NCI-H187 treated with DMSO at 0.1 percent for 48 hours (cell line): Measurements from ENCODE around the gene PRPF8.

Experiments
- DNase-seq: peaks from one replicate; lab custom pipeline; 2025; lab: John Stamatoyannopoulos, UW

PRPF8 gene

DNA sequence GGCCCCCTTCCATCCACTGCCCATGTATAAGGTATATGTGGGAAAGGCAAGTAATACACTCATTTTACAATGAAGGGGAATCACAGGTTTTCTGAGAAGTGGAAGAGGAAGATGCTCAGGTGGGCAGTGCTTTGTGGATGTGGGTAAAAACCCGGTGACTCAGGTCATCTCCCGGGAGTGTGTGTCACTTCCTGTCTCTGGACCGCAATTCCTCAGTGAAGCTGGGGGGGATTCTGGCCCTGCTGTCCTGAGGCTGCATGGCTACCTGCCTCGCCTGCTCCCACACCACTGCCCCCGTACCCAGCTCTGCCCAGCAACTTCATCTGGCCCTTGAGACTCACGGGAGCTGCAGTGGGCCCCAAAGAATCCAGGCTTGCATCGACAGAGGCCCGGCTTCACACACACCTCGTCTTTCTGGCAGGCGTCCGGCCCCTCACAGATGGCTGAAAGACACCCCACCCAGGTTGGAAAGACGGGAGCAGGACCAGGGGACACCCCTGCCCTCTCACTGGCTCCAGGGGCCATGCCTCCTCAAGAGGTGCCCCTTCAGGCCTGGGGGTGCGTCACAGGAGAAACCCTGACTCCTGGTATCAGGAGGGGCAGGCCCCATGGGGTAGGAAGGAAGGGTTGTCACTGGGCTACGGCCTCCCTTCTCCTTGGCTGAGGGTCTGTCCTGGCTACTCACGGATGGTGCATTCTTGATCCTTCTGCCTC, 40.0 kb downstream of the PRPF8 start:
- DNase-seq = no peak

DNA sequence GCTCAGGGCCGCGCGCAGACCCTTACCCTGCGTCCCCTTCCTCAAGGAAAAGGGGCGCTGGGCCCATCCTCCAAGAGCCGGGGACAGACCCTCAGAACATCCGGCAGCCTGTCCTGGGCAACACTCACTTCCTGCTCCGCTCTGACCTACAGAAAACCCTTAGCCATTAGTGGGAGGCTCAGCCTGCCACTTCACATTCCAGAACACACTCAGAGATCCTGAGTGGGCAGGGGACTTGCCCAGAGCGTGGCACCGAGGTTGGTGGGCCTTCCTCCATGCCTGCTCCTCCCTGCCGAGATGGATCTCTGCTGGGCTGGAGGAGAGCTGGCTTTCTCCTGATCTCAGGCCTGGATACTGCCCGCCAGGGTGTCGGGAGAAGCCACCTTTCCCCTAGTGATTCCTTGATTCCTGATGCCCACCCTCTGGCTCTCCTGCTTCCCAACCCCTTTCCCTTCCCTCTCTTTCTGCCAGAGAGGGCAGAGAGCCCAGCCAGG, 40.6 kb downstream of the PRPF8 start:
- DNase-seq = no peak

DNA sequence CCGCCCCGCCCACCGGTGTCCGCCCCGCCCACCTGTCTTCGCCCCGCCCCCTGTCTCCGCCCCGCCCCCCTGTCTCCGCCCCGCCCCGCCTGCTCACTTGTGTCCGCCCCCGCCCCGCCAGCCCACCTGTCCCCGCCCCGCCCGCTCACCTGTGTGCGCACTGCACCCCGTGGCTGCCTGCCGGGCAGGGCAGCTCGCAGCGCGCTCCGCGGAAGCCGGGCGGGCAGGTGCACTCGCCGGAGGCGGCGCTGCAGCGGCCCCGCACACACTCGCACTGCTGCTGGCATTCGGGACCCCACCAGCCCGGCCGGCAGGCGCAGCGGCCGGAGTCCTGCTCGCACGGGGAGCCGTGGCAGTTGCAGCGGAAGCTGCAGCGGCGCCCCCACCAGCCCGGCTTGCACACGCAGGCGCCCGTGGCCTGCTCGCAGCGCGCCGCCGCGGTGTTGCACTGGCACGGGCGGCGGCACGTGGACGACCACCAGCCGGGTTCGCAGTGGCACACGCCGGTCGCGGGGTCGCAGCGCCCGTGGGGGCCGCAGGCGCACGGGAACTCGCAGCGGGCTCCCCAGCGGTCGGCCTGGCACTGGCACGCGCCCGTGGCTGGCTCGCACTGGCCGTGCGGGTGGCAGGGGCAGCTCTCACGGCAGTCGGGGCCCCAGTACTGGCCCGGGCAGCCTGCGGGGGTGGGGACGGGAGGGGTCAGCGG, 41.2 kb downstream of the PRPF8 start:
- DNase-seq = no peak

DNA sequence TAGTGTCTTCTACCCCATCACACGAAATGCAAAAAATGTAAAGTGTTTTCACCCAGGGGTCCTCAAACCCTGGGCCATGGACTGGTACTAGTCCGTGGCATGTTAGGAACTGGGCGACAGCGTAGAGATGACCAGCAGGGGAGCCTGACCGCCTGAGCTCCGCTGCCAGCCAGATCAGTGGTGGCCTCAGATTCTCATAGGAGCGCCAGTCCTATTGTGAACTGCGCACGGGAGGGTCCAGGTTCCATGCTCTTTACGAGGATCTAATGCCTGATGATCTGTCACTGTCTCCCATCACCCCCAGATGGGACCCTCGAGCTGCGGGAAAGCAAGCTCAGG, 43.6 kb downstream of the PRPF8 start:
- DNase-seq = no peak

DNA sequence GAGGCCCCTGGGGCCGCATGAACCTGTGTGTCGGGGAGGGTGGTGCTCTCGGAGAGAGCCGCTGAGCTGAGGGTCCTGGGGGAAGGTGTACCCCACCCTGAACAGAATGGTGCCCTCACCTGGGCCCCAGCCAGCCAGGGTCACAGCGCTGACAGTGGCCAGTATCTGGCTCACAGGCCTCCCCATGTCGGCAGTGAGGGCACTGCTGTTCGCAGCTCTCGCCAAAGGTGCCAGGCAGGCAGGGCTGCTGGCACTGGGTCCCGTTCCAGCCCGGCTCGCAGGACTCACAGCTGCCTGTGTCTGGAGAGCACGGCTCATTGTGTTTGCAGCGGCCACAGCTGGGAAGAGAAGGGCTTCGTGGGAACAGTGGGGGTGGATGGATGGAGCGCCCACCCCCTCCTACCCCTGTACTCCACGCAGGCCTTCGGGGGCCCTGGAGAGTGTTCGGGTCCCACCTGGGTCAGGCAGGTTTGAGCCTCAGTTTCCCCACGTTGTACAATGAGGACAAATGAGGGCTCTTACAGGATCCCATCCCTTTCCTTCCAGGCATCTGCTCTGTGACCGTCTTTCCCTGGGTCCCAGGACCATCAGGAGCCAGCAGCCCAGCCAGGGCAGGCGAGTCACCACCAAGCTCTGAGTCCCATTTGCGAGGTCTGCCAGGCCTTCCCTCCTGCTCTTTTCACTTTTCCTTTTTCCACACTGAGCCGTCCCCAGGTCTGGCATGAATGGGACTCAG, 44.2 kb downstream of the PRPF8 start:
- DNase-seq = no peak

DNA sequence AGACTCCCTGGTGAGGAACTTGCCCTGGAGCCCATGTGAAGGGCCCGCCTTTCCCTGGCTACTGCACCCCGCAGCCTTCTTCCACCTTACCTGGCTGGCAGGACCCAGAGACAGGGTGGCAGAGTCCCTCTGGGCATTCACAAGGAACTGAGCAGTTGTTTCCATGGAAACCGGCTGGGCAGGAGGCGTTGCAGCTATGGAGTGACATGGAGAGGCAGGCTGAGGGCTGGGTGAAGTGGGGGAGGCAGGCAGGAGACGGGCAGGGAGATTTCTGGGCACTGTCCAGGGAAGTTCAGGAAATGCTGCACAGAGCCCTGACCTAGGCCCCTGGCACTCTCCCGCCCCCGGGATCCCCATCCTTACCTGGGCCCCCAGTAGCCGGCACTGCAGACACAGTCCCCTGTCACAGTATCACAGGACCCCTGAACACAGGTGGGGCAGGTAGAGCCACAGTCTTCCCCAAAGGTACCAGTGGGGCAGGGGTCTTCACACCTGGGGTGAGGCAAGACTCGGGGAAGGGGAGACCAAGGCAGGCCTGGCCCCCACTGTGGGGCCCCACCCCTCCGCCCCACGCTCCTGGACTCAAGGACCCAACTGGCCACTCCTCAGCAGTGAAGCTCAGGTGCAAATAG, 45.0 kb downstream of the PRPF8 start:
- no peak for DNase-seq

DNA sequence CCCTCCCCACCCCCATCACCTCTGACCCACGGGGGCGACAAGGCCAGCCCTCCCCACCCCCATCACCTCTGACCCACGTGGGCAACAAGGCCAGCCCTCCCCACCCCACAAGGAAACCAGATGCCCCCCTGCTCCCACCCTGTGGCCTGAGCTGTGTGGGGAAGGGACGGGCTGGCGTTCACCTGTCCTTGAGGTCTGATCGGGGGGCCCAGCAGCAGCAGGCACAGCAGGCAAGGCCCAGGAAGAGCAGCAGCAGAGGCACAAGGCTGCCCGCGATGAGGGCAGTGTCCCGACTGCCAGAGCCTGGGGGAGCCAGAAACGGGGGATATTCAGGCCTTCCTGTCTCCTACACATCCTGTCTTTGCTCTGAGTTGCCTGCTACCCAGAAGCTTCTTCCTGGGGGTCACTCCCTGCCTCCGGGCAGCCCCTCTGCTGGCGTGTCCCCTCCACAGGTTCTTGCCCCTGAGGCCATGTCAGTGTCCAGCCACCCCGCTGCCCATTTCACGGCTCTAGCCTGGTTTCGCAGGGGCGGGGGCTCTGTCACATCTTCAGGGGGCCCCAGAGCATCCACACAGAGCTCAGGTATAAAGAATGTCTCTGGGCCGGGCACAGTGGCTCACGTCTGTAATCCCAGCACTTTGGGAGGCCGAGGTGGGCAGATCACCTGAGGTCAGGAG, 45.9 kb downstream of the PRPF8 start:
- DNase-seq = no peak

DNA sequence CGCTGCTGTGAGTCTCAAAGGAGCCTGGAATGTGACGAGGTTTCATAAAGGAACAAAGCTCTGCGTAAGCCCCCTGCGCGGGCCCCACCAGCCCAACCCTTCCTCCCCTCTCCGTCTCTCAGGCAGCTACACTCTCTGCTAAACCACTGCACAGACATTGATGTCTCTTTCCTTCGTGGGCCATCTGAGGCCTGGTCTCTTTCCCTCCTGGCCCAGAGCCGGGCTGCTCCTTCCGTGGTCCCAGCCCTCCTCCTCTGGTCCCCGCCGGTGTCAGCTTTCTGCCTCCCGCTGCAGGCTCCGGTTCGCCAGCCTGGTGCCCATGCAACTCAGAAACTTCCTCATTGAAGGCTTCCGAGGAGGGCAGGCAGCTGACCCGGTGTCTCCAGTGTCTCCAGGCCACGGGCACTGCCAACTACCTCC, 46.5 kb downstream of the PRPF8 start:
- DNase-seq = no peak

DNA sequence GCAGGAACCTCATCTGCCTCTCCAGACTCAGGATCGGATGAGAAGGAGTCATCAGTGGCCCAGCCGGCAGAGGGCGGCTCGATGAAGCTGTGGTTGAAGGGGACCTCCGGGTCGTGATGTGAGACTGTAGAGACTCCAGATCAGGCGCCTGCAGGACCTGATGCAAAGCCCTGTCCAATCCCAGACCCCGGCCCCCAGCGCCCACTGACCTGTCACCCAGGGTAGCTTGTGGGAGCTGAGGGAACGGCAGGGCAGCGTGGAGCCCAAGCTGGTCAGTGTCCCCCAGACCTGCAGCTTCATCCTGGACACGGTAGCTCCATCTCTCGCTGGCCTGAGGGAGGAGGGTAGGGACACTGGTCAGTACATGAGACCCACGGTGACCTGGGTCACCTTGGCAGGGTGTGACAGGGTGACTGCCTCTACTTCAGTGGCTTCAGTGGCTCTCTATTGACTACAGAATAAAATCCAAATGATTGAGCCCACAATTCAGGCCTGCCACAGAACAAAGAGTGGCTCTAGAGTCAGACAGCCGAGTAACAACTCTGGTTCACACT, 47.9 kb downstream of the PRPF8 start:
- no peak for DNase-seq

DNA sequence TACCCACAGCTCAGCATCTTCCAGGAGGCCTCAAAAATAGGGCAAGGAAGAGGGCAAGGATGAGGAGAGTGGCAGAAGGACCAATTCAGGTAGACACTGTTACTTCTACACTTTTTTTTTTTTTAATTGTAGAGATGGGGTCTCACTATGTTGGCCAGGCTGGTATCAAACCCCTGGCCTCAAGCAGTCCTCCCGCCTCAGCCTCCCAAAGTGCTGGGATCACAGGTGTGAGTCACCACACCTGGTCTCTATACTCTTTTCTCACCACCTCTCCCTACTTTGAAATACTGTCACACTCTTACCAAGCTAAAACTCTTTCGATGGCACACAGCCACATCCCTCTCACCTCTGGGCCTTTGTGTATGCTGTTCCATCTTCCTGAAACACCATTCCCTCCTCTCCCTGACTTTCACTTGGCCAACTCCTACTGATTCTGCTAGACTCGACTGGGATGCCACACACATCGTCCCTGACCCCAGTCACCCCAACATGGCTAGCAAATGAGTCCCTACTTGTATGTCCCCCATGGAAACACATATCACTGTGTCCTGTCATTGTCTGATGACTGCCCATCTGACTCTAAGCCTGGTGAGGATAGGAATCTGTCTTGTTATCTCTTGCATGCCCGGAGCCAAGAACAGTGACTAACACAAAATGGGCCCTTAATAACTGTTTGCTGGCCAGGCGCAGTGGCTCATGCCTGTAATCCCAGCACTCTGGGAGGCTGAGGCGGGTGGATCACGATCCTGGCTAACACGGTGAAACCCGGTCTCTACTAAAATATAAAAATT, 48.8 kb downstream of the PRPF8 start:
- no peak for DNase-seq

DNA sequence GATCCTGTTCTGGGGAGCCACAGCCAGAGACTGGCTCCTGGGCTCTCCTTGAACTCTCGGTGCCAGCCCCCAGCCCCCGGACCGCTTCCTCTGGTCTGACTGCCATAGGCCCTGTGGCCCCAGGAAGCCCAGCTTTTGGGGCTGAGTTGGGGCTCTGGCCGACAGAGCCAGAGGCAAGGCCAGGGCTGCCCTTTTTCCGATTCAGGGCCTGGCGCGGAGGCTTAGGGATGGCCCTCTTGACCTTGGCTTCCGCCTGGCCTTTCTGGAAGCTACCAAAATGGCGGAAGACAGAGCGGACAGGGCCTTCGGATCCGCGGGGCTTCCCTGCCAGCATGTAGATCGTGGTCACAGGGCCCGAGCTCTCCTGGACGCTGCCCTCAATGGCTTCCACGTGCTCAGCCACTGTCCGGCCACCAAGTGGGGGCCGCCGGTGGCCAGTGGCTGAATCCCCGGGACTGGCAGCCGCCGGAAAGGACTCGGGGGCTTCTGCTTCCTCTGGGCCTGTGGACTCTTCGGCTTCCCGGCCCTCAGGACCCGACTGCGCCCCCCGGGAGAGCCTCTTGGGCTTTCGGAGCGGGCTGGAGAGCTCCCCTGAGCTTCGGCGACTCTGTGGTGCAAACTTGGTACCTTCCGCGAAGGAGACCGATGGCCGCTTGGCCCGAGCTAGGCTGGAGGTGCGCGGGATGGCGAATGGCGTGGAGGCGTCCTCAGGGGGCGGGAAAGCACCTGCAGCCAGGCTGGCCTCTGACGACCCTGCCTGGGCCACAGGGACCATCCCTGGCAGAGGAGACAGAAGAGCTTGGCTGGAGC, 49.6 kb downstream of the PRPF8 start:
- no peak for DNase-seq

DNA sequence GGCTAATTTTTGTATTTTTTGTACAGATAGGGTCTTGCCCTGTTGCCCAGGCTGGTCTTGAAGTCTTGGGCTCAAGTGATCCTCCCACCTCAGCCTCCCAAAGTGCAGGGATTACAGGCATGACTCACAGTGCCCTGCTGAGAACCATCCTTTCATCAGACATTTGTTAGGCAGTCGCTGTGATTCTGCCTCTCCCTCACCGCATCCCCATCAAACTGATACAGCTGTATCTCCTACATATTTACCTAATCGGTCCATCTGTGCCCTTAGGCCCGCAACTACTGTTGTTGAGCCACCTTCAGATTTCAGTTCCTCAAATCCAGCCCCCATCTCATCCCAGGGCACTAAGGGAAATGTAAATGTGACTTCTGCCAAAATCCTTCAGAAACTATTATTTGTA, 54.0 kb downstream of the PRPF8 start:
- no peak for DNase-seq

DNA sequence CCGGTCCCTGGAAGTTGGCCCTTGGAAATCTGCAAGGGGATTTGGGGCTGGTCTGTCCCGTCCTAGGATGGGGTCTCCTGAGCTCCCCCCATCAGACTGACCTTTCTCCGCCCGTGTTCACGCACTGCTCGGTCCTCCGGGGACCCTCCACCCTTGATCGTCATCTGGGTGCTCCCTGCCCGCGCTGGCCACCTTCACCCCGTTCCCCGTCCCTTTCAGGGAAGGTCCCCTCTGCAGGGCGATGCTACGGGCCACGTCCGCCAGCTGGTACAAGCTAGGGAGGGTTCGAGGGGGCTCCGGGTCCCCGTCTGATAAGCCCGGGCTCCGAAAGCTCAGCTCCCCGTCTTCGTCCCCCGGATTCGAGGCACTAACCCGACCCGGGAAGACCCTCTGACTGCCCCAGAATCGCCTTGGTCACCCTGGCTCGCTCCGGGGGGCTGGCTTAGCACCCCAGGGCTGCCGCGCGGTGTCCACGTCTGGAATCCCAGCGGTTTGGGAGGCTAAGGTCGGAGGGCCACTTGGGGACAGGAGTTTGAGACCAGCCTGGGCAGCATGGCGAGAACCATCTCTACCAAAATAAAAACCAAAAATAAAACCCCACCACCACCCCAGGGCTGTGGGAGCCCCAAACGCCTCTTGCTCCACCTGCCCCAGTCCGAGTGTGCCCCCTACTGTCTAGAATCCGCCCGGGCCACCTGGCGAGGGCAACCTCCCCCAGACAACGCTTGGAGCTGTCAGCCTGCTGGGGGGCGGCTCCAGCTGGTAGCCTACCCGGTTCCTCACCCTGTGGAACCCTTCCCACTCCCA, 55.0 kb downstream of the PRPF8 start:
- no peak for DNase-seq

DNA sequence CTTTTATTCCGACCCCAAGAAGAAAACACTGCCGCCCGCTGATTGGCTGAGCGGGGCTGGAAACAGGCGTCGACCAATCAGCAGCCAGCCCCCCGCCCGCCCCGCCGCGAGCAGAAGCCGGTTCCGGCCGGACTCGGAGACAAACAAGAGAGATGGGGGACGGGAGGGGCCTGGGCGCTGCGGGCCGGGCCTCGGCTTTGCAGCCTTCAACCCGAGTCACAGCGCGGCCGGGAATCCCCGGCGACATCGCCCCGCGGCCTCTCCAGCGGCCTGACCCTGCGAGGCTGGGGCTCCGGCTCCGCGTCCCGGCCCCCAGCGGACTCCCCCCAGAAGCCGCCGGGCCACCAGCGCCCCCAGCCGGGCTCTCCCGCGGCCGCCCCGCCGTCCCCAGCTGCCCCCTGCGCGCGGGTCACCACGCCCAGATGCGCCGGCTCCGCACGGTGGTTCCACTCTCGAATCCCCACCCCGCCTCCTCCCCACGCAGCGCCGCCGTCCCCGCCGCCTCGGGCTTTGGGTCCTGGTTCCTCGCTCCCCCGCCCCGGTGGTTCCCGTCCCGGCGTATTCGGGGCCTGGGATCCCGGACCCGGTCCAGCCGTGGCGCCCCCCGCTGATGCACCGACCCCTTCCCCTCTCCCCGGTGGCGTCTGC, 55.7 kb downstream of the PRPF8 start:
- peak; percentile 69 for DNase-seq

DNA sequence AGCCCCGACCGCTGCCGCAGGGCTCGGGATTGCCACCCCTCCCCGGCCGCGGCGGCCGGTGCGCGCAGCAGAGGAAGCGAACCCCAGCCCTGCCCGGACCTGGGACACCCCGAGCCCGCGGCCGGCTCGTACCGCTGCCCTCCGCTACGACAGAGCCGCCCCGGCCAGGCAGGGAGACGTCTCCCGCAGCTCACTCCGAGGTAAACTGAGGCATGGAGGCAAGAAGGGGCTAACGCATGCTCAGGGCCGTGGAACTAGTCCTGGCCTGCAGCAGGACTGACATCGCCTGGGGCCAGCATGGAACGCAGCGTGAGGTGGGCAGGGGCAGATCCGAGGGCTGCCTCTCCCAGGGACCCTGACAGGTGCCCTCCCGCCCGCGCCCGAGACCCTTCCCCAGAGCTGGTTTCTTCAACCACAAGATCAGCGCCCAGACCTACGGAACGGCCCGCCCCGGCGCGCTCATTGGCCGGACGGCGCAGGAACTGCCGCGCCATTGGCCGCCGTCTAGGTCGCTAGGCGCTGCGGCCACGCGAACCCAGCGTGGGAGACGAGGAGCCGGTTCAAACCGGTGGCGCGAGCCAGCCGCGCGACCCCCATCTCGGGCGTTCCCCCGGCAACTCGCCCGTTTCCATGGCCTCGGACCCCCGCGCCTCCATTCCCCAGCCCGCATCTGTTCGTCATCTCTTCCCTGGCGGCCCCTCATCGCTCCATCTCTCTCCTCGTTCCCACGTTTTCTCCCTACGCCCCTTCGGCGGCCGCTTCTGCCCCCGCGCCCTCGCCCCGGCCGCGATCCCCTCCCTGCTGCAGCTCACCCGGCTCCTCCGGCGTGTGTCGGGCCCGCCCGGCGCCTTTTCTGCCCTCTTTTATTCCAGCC, 56.4 kb downstream of the PRPF8 start, which contains the start of gene SLC43A2:
Gene SLC43A2 (minus strand): TSS at position 853 of the 874 bp plus-strand sequence. CDS start 960 bp downstream, outside the sequence.
- DNase-seq = no peak

DNA sequence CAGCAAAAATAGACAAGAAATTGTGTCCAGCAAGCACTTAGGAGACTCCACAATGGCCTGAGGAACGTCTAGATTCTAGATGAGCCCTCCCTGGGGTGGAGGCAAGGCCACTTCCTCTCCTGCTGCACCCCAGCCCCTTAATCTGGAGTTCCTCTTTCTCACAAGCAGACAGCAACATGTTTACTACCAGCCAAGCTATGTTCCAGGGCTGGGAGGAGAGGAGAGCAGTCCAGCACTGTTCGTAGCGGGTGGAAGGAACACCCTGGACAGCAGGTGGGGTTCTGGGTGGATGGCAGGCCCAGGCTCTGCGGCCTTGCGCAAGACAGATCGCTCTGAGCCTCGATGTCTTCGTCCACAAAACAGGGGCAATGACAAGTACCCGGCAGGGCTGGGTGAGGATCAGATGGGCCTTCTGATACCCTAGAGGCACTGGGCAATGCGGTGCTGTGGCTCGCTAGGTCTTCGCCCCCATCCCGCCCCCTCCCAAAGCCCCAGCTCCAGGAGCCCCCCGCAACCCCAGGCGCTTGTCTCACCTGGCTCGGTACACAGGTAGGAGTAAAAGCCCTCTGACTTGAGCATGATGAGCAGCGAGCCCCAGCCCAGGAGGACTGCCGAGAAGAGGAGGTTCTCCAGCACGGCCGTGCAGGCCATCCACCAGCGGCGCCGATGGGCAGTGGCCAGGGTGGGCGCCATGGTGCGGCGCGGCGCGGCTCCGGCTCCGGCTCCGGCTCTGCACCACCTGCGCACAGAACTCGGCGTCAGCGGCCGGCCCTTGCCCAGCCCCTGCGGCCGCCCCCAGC, 57.3 kb downstream of the PRPF8 start:
- DNase-seq = no peak

DNA sequence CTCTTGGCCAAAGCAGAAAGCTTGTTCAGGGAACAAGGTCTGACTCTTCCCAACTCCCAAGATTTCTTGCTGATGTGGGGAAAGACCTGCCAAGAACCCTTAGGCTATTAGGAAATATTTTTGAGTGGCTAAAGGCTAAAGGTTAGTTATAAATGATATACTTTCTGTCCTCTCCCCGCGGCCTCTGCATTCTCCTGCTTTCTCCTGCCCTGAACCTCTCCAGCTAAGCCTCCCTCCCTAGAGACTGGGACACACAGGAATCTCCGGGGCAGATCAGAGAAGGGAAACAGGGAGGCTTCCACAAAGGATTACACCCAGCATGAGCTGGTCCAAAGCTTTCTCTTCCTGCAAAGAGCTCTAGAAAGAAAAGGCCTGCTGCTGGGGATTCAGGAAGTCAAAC, 58.3 kb downstream of the PRPF8 start:
- no peak for DNase-seq
